GM12878 (cell line): ENCODE measurements around the gene ZFTA. TPM values are rescaled to one million over a fixed set of nuclear protein-coding genes. Genes with fewer than 3 reads are reported as not detected.

Experiments
- FOS ChIP-seq: IDR thresholded peaks from 3 replicates; pipeline ENCODE4 v1.6.1; 2011; ENCODE audit warnings: borderline replicate concordance; ENCODE audit not compliant: insufficient read length; ENCODE audit errors: extremely low read depth
- NFYA ChIP-seq: IDR thresholded peaks from 2 replicates; pipeline ENCODE4 v1.6.1; 2011; ENCODE audit warnings: low read depth, mild to moderate bottlenecking, low read length, improper control_type of control experiment, borderline replicate concordance
- TCF12 ChIP-seq: IDR thresholded peaks from 2 replicates; pipeline ENCODE4 v1.6.1; 2011; ENCODE audit warnings: low read depth, mild to moderate bottlenecking, low read length
- TCF7 ChIP-seq: IDR thresholded peaks from 2 replicates; pipeline ENCODE4 v1.6.1; 2014; ENCODE audit warnings: antibody characterized with exemption, borderline replicate concordance
- polyA plus RNA-seq, 11 experiments: library from polyadenylated mRNA; depleted of rRNA in 4 of 11; unstranded in 6 of 11; stranded (reverse) in 5 of 11; fragments of >200 nt; fragmentation: Nextera tagmentation in 4 of 11; fragmentation: Illumina TruSeq in 1 of 11; extraction: Ambion mirVana in 4 of 11; extraction: Trizol in 1 of 11; gene quantifications; 1 replicate in 1 of 11; 2 replicates in 10 of 11; pipeline versions ENCODE4 v1.2.1 to v1.2.3, GENCODE V29; 2011 to 2016; ENCODE audit warnings: inconsistent platforms in 2 of 11, missing spikeins in 2 of 11, low read depth in 1 of 11
- total RNA-seq, 4 experiments: library from RNA; depleted of rRNA in 3 of 4; stranded (reverse); fragments of >200 nt in 3 of 4; fragmentation: Illumina TruSeq in 1 of 4; extraction: Trizol in 1 of 4; gene quantifications; 2 replicates each; pipeline versions ENCODE4 v1.2.1 to v1.2.3, GENCODE V29; 2013 to 2021
- TF ChIP-seq, protein P1 (sequence below): IDR thresholded peaks from 2 replicates; pipeline ENCODE4 v1.6.1; 2011; ENCODE audit warnings: borderline replicate concordance, low read depth, mild to moderate bottlenecking, moderate library complexity, mixed read lengths, low read length; ENCODE audit not compliant: insufficient read depth; ENCODE audit errors: extremely low read length
- TF ChIP-seq, protein P2 (sequence below): IDR thresholded peaks from 2 replicates; pipeline ENCODE4 v1.6.1; 2011; ENCODE audit warnings: mild to moderate bottlenecking, low read depth, low read length, moderate library complexity; ENCODE audit not compliant: insufficient replicate concordance
- TF ChIP-seq, protein P3 (sequence below): IDR thresholded peaks from 2 replicates; pipeline ENCODE4 v1.6.1; 2011; ENCODE audit warnings: borderline replicate concordance, low read depth, mild to moderate bottlenecking, moderate library complexity, low read length; ENCODE audit not compliant: insufficient read depth, poor library complexity, severe bottlenecking

Gene ZFTA
- total and polyA plus RNA-seq, 10 of the 15 experiments (the other 5 are each of a cell fraction or from before 2014, with no cell fraction given): 0.39 to 7.9 (median 2.2) TPM

DNA sequence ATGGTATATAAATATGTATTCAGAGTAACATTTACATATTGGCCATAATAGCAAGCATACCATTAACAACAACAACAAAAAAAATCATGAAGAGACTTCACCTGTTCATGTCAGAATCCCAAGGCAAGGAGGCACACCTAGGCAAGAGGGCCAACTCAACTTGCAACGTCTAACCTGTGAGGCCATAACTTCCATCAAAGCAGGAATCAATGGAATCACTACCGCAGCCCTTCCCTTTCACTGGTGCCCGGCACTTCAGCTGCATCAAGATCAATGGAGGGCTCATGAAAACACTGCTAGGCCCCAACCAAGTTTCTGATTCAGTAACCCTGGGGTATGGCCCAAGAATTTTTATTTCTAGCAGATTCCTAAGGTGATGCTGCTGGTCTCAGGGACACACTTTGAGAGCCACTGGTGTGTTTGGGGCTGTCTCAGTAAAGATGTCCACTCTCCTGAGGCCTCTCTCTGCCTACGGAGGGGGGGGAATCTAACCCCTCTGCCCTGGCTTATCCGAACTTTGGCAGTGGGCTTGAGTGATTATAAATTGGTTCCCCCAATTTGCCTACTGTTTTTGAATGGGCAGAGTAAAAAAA is 8.0 kb downstream of the ZFTA start (continued):
- TF ChIP-seq, protein P1, sequence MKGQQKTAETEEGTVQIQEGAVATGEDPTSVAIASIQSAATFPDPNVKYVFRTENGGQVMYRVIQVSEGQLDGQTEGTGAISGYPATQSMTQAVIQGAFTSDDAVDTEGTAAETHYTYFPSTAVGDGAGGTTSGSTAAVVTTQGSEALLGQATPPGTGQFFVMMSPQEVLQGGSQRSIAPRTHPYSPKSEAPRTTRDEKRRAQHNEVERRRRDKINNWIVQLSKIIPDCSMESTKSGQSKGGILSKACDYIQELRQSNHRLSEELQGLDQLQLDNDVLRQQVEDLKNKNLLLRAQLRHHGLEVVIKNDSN: no peak
- TF ChIP-seq, protein P2, sequence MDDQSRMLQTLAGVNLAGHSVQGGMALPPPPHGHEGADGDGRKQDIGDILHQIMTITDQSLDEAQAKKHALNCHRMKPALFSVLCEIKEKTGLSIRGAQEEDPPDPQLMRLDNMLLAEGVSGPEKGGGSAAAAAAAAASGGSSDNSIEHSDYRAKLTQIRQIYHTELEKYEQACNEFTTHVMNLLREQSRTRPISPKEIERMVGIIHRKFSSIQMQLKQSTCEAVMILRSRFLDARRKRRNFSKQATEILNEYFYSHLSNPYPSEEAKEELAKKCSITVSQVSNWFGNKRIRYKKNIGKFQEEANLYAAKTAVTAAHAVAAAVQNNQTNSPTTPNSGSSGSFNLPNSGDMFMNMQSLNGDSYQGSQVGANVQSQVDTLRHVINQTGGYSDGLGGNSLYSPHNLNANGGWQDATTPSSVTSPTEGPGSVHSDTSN: no peak
- TF ChIP-seq TCF12 (no peak), FOS (no peak), NFYA (no peak), TCF7 (no peak)
- TF ChIP-seq, protein P3, sequence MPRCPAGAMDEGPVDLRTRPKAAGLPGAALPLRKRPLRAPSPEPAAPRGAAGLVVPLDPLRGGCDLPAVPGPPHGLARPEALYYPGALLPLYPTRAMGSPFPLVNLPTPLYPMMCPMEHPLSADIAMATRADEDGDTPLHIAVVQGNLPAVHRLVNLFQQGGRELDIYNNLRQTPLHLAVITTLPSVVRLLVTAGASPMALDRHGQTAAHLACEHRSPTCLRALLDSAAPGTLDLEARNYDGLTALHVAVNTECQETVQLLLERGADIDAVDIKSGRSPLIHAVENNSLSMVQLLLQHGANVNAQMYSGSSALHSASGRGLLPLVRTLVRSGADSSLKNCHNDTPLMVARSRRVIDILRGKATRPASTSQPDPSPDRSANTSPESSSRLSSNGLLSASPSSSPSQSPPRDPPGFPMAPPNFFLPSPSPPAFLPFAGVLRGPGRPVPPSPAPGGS: no peak
